Measurements from ENCODE around the gene FNIP1.
A peak's percentile ranks its signal among the peaks of the same experiment; 100 is the strongest.
"Not testable (repeated sequence)": the region's sequence is repeated elsewhere in the genome, so short reads cannot be mapped to it uniquely, and the experiment has no call there.

Gene FNIP1

GRCh38 chr5:131694926-131695325, 101.9 kb downstream of the FNIP1 start:
- no peak for DNase-seq (ENCODE audit: low spot score in 2 of 2)
- H3K4me1 Mint-ChIP-seq, result peaks cover 4% of the 10 kb centered on the region
- H3K27me3 Mint-ChIP-seq, result no peaks in the 10 kb centered on the region
- H3K9me3 Mint-ChIP-seq, result peaks cover 5% of the 10 kb centered on the region
- no peak for ATAC-seq (replicated peaks; ENCODE audit: extremely low read depth, poor library complexity, severe bottlenecking)
- H3K36me3 Mint-ChIP-seq (ENCODE audit: insufficient read depth), result peaks cover 10% of the 10 kb centered on the region
- no peak overlapping the region for H3K4me3 Mint-ChIP-seq
- H3K27ac Mint-ChIP-seq (ENCODE audit: low read depth), result no peak overlapping the region

DNA sequence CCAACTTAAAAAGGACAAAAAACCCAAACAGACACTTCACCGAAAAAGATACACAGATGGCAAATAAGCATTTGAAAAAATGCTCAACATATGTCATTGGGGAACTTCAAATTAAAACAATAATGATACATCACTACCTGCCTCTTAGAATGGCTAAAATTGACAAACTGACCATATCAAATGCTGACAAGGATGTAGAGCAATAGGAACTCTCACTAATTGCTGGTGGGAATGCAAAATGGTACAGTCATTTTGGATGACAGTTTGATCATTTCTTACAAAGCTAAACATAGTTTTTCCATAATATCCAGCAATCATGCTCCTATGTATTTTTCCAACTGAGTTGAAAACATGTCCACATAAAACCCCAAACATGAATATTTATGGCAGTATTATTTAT, 102.9 kb downstream of the FNIP1 start:
- DNase-seq (ENCODE audit: low spot score in 2 of 2) (no peak), ATAC-seq (replicated peaks; ENCODE audit: extremely low read depth, poor library complexity, severe bottlenecking) (no peak)
- Mint-ChIP-seq H3K36me3 (ENCODE audit: insufficient read depth) (peaks cover 13% of the 10 kb centered on the region), H3K27ac (ENCODE audit: low read depth) (no peak overlapping the region), H3K4me3 (no peak overlapping the region), H3K27me3 (no peaks in the 10 kb centered on the region), H3K4me1 (peaks cover 4% of the 10 kb centered on the region), H3K9me3 (peaks cover 5% of the 10 kb centered on the region)

DNA sequence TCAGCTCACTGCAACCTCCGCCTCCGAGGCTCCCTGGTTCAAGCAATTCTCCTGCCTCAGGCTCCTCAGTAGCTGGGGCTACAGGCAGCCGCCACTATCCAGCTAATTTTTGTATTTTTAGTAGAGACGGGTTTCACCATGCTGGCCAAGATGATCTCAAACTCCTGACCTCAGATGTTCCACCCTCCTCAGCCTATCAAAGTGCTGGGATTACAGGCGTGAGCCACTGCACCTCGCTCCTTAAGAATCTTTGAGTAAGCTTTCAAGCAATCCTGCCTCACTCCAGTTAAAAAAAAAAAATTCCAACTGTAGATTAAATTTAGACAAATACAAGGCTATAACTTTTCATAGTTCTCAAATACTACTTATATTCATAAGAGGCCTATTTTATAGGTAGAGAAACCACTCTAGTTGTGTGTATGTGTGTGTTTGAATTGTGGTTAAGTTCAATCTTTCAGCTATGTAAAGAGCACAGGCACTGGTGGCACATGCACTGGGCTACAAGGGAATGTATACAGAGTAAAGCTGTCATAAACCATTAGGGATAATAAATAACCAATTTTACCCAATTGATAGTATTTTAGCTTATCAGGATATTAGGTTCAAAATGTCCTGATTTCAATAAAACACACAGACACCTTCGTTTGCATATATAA, 111.2 kb downstream of the FNIP1 start:
- Mint-ChIP-seq H3K4me1 (peaks cover 4% of the 10 kb centered on the region), H3K27ac (ENCODE audit: low read depth) (no peak overlapping the region), H3K4me3 (no peak overlapping the region), H3K36me3 (ENCODE audit: insufficient read depth) (peaks cover 13% of the 10 kb centered on the region), H3K9me3 (peaks cover 4% of the 10 kb centered on the region), H3K27me3 (no peaks in the 10 kb centered on the region)
- DNase-seq (ENCODE audit: low spot score in 2 of 2) (no peak), ATAC-seq (replicated peaks; ENCODE audit: extremely low read depth, poor library complexity, severe bottlenecking) (no peak)

GRCh38 chr5:131684595-131684994, 112.2 kb downstream of the FNIP1 start:
- no peaks in the 10 kb centered on the region for H3K9me3 Mint-ChIP-seq

GRCh38 chr5:131684051-131684450, 112.8 kb downstream of the FNIP1 start:
- DNase-seq (ENCODE audit: low spot score in 2 of 2) (no peak), ATAC-seq (replicated peaks; ENCODE audit: extremely low read depth, poor library complexity, severe bottlenecking) (no peak)
- H3K36me3 Mint-ChIP-seq (ENCODE audit: insufficient read depth), result peaks cover 9% of the 10 kb centered on the region
- H3K9me3 Mint-ChIP-seq, result no peaks in the 10 kb centered on the region
- no peak overlapping the region for H3K27ac Mint-ChIP-seq (ENCODE audit: low read depth)
- no peaks in the 10 kb centered on the region for H3K4me1 Mint-ChIP-seq
- no peaks in the 10 kb centered on the region for H3K27me3 Mint-ChIP-seq
- no peak overlapping the region for H3K4me3 Mint-ChIP-seq

More at GRCh38 chr5:131684595-131684994, 112.2 kb downstream of the FNIP1 start:
- no peak for ATAC-seq (replicated peaks; ENCODE audit: extremely low read depth, poor library complexity, severe bottlenecking)
- Mint-ChIP-seq H3K27ac (ENCODE audit: low read depth) (no peak overlapping the region), H3K4me3 (no peak overlapping the region), H3K36me3 (ENCODE audit: insufficient read depth) (peaks cover 12% of the 10 kb centered on the region), H3K4me1 (no peaks in the 10 kb centered on the region), H3K27me3 (no peaks in the 10 kb centered on the region)
- DNase-seq (ENCODE audit: low spot score in 2 of 2), result no peak

DNA sequence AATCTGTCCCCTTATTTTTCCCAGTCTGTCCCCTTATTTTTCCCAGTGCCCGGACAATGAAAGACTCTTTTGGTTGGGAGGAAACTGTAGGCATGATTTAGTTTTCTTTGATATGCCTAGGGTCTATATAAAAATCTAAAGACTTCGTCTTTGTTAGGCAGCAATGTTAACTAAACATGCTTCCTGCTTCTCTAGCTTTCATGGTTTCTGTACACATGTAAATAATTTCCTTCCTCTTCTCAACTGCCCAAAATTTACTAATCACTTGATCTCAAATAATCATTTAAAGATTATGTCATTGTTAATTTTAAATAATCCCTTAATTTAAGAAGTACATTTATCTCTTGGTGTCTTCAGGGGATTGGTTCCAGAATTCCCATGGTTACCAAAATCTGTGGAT, 114.0 kb downstream of the FNIP1 start:
- Mint-ChIP-seq H3K4me1 (no peaks in the 10 kb centered on the region), H3K27me3 (no peaks in the 10 kb centered on the region), H3K27ac (ENCODE audit: low read depth) (peak overlapping the region; percentile 32), H3K4me3 (no peak overlapping the region), H3K9me3 (no peaks in the 10 kb centered on the region), H3K36me3 (ENCODE audit: insufficient read depth) (peaks cover 9% of the 10 kb centered on the region)
- ATAC-seq (replicated peaks; ENCODE audit: extremely low read depth, poor library complexity, severe bottlenecking), result no peak
- DNase-seq (ENCODE audit: low spot score in 2 of 2), result no peak

DNA sequence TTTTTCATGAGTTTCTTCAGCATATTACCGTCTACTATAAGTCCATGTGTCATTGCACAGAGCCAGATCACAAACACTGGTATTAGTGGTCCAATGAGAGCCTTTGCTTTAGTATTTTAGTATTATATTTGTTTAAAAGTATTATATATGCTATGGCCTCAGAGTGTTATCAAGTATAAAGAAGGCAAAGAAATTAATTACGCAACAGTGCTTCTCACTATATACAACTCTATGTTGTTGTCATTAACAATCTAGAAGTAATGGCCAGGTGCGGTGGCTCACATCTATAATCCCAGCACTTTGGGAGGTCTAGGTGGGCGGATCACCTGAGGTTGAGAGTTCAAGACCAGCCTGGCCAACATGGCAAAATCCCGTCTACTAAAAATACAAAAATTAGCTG, 114.6 kb downstream of the FNIP1 start:
- H3K9me3 Mint-ChIP-seq, result no peaks in the 10 kb centered on the region
- DNase-seq (ENCODE audit: low spot score in 2 of 2) (no peak), ATAC-seq (replicated peaks; ENCODE audit: extremely low read depth, poor library complexity, severe bottlenecking) (no peak)
- H3K27me3 Mint-ChIP-seq, result no peaks in the 10 kb centered on the region
- H3K36me3 Mint-ChIP-seq (ENCODE audit: insufficient read depth), result peaks cover 12% of the 10 kb centered on the region
- H3K4me3 Mint-ChIP-seq, result no peak overlapping the region
- no peaks in the 10 kb centered on the region for H3K4me1 Mint-ChIP-seq
- H3K27ac Mint-ChIP-seq (ENCODE audit: low read depth), result no peak overlapping the region

- DNase-seq (ENCODE audit: low spot score in 2 of 2) (no peak), ATAC-seq (replicated peaks; ENCODE audit: extremely low read depth, poor library complexity, severe bottlenecking) (no peak)
- Mint-ChIP-seq H3K27ac (ENCODE audit: low read depth) (no peak overlapping the region), H3K9me3 (no peaks in the 10 kb centered on the region), H3K4me1 (no peaks in the 10 kb centered on the region), H3K27me3 (no peaks in the 10 kb centered on the region), H3K36me3 (ENCODE audit: insufficient read depth) (peaks cover 16% of the 10 kb centered on the region), H3K4me3 (no peak overlapping the region)
Measured at GRCh38 chr5:131679911-131680310, 116.9 kb downstream of the FNIP1 start.

DNA sequence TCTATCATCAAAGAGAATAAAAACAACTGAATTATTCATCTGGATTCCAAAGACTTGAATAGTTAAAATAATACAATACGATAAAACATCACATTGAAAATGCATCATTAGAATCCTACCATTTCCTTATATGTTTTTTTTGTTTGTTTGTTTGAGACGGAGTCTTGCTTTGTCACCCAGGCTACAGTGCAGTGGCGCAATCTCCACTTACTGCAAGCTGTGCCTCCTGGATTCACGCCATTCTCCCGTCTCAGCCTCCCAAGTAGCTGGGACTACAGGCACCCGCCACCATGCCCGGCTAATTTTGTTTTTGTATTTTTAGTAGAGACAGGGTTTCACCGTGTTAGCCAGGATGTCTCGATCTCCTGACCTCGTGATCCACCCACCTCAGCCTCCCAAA, 118.5 kb downstream of the FNIP1 start:
- ATAC-seq (replicated peaks; ENCODE audit: extremely low read depth, poor library complexity, severe bottlenecking); H3K4me3 Mint-ChIP-seq; DNase-seq (ENCODE audit: low spot score in 2 of 2); H3K27ac Mint-ChIP-seq (ENCODE audit: low read depth); H3K9me3 Mint-ChIP-seq; H3K27me3 Mint-ChIP-seq; H3K4me1 Mint-ChIP-seq: not testable (repeated sequence)
- H3K36me3 Mint-ChIP-seq (ENCODE audit: insufficient read depth), result peaks cover 20% of the 10 kb centered on the region

GRCh38 chr5:131677115-131677514, 119.7 kb downstream of the FNIP1 start:
- no peaks in the 10 kb centered on the region for H3K9me3 Mint-ChIP-seq
- H3K27me3 Mint-ChIP-seq, result no peaks in the 10 kb centered on the region
- ATAC-seq (replicated peaks; ENCODE audit: extremely low read depth, poor library complexity, severe bottlenecking) (no peak), DNase-seq (ENCODE audit: low spot score in 2 of 2) (no peak)
- H3K36me3 Mint-ChIP-seq (ENCODE audit: insufficient read depth), result peaks cover 20% of the 10 kb centered on the region
- no peaks in the 10 kb centered on the region for H3K4me1 Mint-ChIP-seq
- no peak overlapping the region for H3K4me3 Mint-ChIP-seq
- H3K27ac Mint-ChIP-seq (ENCODE audit: low read depth), result no peak overlapping the region

DNA sequence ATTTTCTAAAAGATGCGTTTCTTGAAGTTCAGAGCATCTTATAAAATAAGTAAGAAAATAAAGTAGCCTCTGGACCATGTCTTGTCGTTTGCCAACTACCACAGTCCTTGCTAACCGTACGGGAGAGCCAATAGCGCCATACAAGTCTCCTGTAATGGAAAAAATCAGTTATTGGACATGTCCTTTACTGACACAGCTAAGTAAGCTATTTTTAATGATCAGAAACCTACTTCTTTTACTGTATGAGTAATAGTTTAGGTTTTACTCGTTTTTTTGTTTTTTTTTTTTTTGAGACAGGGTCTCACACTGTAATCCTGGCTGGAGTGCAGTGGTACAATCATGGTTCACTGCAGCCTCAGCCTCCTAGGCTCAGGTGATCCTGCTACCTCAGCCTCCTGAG, 124.0 kb downstream of the FNIP1 start:
- Mint-ChIP-seq H3K4me1 (no peaks in the 10 kb centered on the region), H3K36me3 (ENCODE audit: insufficient read depth) (peaks cover 31% of the 10 kb centered on the region), H3K4me3 (no peak overlapping the region), H3K9me3 (no peaks in the 10 kb centered on the region), H3K27me3 (no peaks in the 10 kb centered on the region), H3K27ac (ENCODE audit: low read depth) (no peak overlapping the region)
- no peak for DNase-seq (ENCODE audit: low spot score in 2 of 2)
- no peak for ATAC-seq (replicated peaks; ENCODE audit: extremely low read depth, poor library complexity, severe bottlenecking)

- Mint-ChIP-seq H3K4me3 (no peak overlapping the region), H3K27ac (ENCODE audit: low read depth) (peak overlapping the region; percentile 52), H3K9me3 (no peaks in the 10 kb centered on the region), H3K4me1 (no peaks in the 10 kb centered on the region), H3K36me3 (ENCODE audit: insufficient read depth) (peaks cover 26% of the 10 kb centered on the region), H3K27me3 (no peaks in the 10 kb centered on the region)
- DNase-seq (ENCODE audit: low spot score in 2 of 2) (no peak), ATAC-seq (replicated peaks; ENCODE audit: extremely low read depth, poor library complexity, severe bottlenecking) (no peak)
Measured at GRCh38 chr5:131671994-131672655, 124.7 kb downstream of the FNIP1 start.

DNA sequence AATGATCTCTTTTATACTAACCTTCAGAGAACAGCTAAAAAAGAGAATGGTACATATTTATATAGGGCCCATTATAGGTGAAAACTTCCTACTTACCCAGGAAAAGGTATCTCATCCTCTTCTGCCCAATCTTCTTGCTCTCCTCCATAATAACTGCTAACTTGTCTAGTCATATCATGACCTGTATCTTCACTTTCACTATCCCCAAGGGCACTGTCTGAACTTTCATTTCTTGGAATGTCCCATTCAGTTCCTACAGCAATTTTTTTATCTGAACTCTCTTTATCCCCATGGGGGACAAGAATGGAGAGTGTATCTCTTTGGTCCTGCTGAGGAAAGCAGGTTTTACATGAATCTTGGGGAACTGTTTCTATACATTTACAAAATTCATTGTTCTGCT, 125.4 kb downstream of the FNIP1 start:
- H3K4me3 Mint-ChIP-seq, result no peak overlapping the region
- H3K27ac Mint-ChIP-seq (ENCODE audit: low read depth), result peak overlapping the region; percentile 52
- H3K27me3 Mint-ChIP-seq, result no peaks in the 10 kb centered on the region
- H3K4me1 Mint-ChIP-seq, result no peaks in the 10 kb centered on the region
- DNase-seq (ENCODE audit: low spot score in 2 of 2), result no peak
- no peaks in the 10 kb centered on the region for H3K9me3 Mint-ChIP-seq
- peaks cover 24% of the 10 kb centered on the region for H3K36me3 Mint-ChIP-seq (ENCODE audit: insufficient read depth)
- ATAC-seq (replicated peaks; ENCODE audit: extremely low read depth, poor library complexity, severe bottlenecking), result no peak

Data from central memory CD8-positive, alpha-beta T cell (primary cell).